ENCODE measurements around the gene CYGB. TPM values are rescaled to one million over a fixed set of nuclear protein-coding genes. Genes with fewer than 3 reads are reported as not detected.
A peak's percentile ranks its signal among the peaks of the same experiment; 100 is the strongest.

Gene CYGB
- total and polyA plus RNA-seq, 2 of the 13 experiments (the other 11 are each of a cell fraction or from before 2014, with no cell fraction given), result 18.9 to 27.1 TPM

- TF ChIP-seq NR3C1 (CRISPR knock-in tag; IDR thresholded peaks at IDR 0.05) (no peak), ZNF816 (CRISPR knock-in tag; IDR thresholded peaks at IDR 0.05; ENCODE audit: borderline replicate concordance) (no peak), NFE2L1 (CRISPR knock-in tag; IDR thresholded peaks at IDR 0.05; ENCODE audit: borderline replicate concordance) (no peak), ZBTB42 (CRISPR knock-in tag; IDR thresholded peaks at IDR 0.05) (no peak), ARID2 (CRISPR knock-in tag; IDR thresholded peaks at IDR 0.05; ENCODE audit: borderline replicate concordance) (0 out of 2 replicates have a peak, but pooled peaks have one; percentile 53), ZNF704 (CRISPR knock-in tag; IDR thresholded peaks at IDR 0.05; ENCODE audit: borderline replicate concordance) (no peak), FOXK2 (IDR thresholded peaks at IDR 0.05) (no peak), ETV5 (CRISPR knock-in tag; IDR thresholded peaks at IDR 0.05; ENCODE audit: borderline replicate concordance) (no peak), NFIC (IDR thresholded peaks at IDR 0.05; ENCODE audit: low read length) (no peak), HNRNPUL1 (IDR thresholded peaks at IDR 0.05; ENCODE audit: low read depth, low read length) (no peak), DNMT3B (CRISPR knock-in tag; conservative IDR thresholded peaks at IDR 0.05) (no peak), NR1H2 (CRISPR knock-in tag; IDR thresholded peaks at IDR 0.05; ENCODE audit: borderline replicate concordance, low read depth) (no peak), ERF (CRISPR knock-in tag; IDR thresholded peaks at IDR 0.05) (peak; percentile 79), TEAD3 (CRISPR knock-in tag; optimal IDR thresholded peaks at IDR 0.05; ENCODE audit: borderline replicate concordance) (peak; percentile 62), RCOR2 (CRISPR knock-in tag; IDR thresholded peaks at IDR 0.05) (peak; percentile 68), ZNF124 (CRISPR knock-in tag; IDR thresholded peaks at IDR 0.05) (peak; percentile 80), ZBTB26 (CRISPR knock-in tag; IDR thresholded peaks at IDR 0.05; ENCODE audit: borderline replicate concordance) (peak; percentile 83; the same call in 1 of the 2 replicates), ZNF589 (CRISPR knock-in tag; conservative IDR thresholded peaks at IDR 0.05) (no peak), KLF9 (CRISPR knock-in tag; IDR thresholded peaks at IDR 0.05; ENCODE audit: low read depth) (no peak), ZNF740 (CRISPR knock-in tag; IDR thresholded peaks at IDR 0.05) (no peak), IRF2 (CRISPR knock-in tag; IDR thresholded peaks at IDR 0.05) (peak; percentile 80), KLF12 (CRISPR knock-in tag; IDR thresholded peaks at IDR 0.05; ENCODE audit: borderline replicate concordance) (no peak), MAFG (CRISPR knock-in tag; IDR thresholded peaks at IDR 0.05) (no peak), ZSCAN29 (CRISPR knock-in tag; conservative IDR thresholded peaks at IDR 0.05) (peak; percentile 74; the same call in 1 of the 2 replicates)
- TF ChIP-seq, protein P1, sequence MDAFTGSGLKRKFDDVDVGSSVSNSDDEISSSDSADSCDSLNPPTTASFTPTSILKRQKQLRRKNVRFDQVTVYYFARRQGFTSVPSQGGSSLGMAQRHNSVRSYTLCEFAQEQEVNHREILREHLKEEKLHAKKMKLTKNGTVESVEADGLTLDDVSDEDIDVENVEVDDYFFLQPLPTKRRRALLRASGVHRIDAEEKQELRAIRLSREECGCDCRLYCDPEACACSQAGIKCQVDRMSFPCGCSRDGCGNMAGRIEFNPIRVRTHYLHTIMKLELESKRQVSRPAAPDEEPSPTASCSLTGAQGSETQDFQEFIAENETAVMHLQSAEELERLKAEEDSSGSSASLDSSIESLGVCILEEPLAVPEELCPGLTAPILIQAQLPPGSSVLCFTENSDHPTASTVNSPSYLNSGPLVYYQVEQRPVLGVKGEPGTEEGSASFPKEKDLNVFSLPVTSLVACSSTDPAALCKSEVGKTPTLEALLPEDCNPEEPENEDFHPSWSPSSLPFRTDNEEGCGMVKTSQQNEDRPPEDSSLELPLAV (CRISPR knock-in tag; conservative IDR thresholded peaks at IDR 0.05; ENCODE audit: low read depth), result no peak
Measured at GRCh38 chr17:76523084-76524037, 14.1 kb downstream of the CYGB start (continued).
